NCI-H526 treated with DMSO at 0.1 percent for 48 hours (cell line): ENCODE results near the gene CNR2.
"Not testable (repeated sequence)": the region's sequence is repeated elsewhere in the genome, so short reads cannot be mapped to it uniquely, and the experiment has no call there.

Experiments used
- DNase-seq: peaks from one replicate; lab custom pipeline; 2025; lab: John Stamatoyannopoulos, UW

CNR2 gene

GRCh38 chr1:23916209-23917131 is 3.3 kb upstream of the CNR2 start:
- peak; percentile 56 for DNase-seq

GRCh38 chr1:23915466-23915865 is 2.3 kb upstream of the CNR2 start:
- DNase-seq: no peak

- DNase-seq: no peak
Measured at GRCh38 chr1:23914921-23915320, 1.8 kb upstream of the CNR2 start.

GRCh38 chr1:23911921-23912320 is 1.2 kb downstream of the CNR2 start:
- DNase-seq: no peak

GRCh38 chr1:23910553-23911246 is 2.5 kb downstream of the CNR2 start:
- DNase-seq: no peak

- no peak for DNase-seq
Measured at GRCh38 chr1:23910144-23910543, 3.0 kb downstream of the CNR2 start.

GRCh38 chr1:23909412-23909811 is 3.8 kb downstream of the CNR2 start:
- DNase-seq: no peak

GRCh38 chr1:23908453-23909341 is 4.5 kb downstream of the CNR2 start:
- DNase-seq: no peak

GRCh38 chr1:23906731-23907130 is 6.4 kb downstream of the CNR2 start:
- DNase-seq: no peak

GRCh38 chr1:23905461-23906025 is 7.6 kb downstream of the CNR2 start:
- DNase-seq: no peak

GRCh38 chr1:23904748-23905357 is 8.3 kb downstream of the CNR2 start:
- no peak for DNase-seq

GRCh38 chr1:23903754-23904153 is 9.4 kb downstream of the CNR2 start:
- no peak for DNase-seq

- DNase-seq: no peak
Measured at GRCh38 chr1:23902321-23903278, 10.6 kb downstream of the CNR2 start.

- DNase-seq: not testable (repeated sequence)
Measured at GRCh38 chr1:23900017-23900416, 13.1 kb downstream of the CNR2 start.

- no peak for DNase-seq
Measured at GRCh38 chr1:23899070-23899469, 14.1 kb downstream of the CNR2 start.

GRCh38 chr1:23897083-23897482 is 16.1 kb downstream of the CNR2 start:
- no peak for DNase-seq

- no peak for DNase-seq
Measured at GRCh38 chr1:23896491-23896890, 16.7 kb downstream of the CNR2 start.

- no peak for DNase-seq
Measured at GRCh38 chr1:23895993-23896392, 17.2 kb downstream of the CNR2 start.

GRCh38 chr1:23895082-23895481 is 18.1 kb downstream of the CNR2 start:
- DNase-seq: no peak

GRCh38 chr1:23889074-23889473 is 24.1 kb downstream of the CNR2 start:
- DNase-seq: no peak
